ENCODE measurements around the gene EPHB6. TPM values are rescaled to one million over a fixed set of nuclear protein-coding genes. Genes with fewer than 3 reads are reported as not detected.

EPHB6 gene
- total RNA-seq, 4 donors from 2014 or later: 6.9 to 84.3 (median 22.1) TPM

DNA sequence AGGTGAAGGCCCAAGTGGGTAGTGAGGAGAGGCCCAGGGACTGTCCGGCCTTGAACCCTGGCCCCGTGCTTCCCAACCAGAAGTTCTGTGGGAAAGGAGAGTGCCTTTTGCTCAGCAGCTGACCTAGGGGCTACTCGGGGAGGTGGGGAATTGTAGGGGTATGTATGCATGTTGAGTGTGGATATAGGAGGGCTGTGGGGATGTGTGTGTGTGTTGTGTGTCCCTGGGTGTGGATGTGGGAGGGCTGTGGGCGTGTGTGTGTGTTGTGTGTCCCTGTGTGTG, 12.2 kb downstream of the EPHB6 start:
- Histone ChIP-seq H3K4me1 (no peaks in the 10 kb centered on the region), H3K27ac (no peak overlapping the region), H3K36me3 (peaks cover 0 to 67% (median 0%) of the 10 kb centered on the region in 3 donors), H3K4me3 (no peak overlapping the region), H3K9me3 (no peaks in the 10 kb centered on the region), H3K27me3 (no peaks in the 10 kb centered on the region)
- DNase-seq (ENCODE audit: low spot score in 2 of 2): no peak
- no peak for TF ChIP-seq POLR2A (IDR thresholded peaks at IDR 0.05)
- 71 to 81% methylated on average over 4 of the region's 4 CpGs for WGBS, 2 donors

DNA sequence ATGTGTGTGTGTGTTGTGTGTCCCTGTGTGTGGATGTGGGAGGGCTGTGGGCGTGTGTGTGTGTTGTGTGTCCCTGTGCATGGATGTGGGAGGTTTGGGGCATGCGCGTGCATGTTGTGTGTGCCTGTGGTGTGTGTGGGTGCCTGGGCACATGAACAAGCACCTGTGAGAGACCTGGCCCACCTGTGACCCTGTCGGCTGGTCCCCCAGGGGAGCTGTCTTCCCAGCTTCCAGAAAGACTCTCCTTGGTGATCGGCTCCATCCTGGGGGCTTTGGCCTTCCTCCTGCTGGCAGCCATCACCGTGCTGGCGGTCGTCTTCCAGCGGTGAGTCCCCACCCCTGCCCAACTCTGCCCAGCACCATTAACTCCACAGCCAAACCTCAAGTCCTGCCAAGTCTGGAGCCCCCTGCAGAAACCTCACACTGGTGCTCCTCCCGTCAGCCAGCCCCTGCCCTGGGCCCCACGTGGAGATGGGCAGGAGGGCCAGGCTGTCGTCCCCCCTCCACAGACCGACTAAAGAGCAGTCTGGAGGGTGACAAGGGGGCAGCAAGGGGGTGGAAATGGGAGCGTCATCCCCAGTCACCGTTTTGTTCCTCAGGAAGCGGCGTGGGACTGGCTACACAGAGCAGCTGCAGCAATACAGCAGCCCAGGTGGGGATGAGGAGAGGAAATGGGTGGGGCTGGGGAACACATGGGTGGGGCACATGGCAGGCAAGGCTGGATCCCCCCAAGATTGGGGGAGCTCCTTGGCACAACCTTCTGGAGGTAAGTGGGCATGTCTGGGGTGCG, 12.7 kb downstream of the EPHB6 start:
- Histone ChIP-seq H3K36me3 (peaks cover 0 to 68% (median 0%) of the 10 kb centered on the region in 3 donors), H3K27me3 (no peaks in the 10 kb centered on the region), H3K4me1 (no peaks in the 10 kb centered on the region), H3K4me3 (no peak overlapping the region), H3K9me3 (no peaks in the 10 kb centered on the region), H3K27ac (no peak overlapping the region)
- 74 to 77% methylated on average over 18 of the region's 18 CpGs for WGBS, 2 donors
- no peak for DNase-seq (ENCODE audit: low spot score in 2 of 2)
- TF ChIP-seq POLR2A (IDR thresholded peaks at IDR 0.05): no peak
- TF ChIP-seq EP300 (IDR thresholded peaks at IDR 0.05): no peak
- TF ChIP-seq, protein P1, sequence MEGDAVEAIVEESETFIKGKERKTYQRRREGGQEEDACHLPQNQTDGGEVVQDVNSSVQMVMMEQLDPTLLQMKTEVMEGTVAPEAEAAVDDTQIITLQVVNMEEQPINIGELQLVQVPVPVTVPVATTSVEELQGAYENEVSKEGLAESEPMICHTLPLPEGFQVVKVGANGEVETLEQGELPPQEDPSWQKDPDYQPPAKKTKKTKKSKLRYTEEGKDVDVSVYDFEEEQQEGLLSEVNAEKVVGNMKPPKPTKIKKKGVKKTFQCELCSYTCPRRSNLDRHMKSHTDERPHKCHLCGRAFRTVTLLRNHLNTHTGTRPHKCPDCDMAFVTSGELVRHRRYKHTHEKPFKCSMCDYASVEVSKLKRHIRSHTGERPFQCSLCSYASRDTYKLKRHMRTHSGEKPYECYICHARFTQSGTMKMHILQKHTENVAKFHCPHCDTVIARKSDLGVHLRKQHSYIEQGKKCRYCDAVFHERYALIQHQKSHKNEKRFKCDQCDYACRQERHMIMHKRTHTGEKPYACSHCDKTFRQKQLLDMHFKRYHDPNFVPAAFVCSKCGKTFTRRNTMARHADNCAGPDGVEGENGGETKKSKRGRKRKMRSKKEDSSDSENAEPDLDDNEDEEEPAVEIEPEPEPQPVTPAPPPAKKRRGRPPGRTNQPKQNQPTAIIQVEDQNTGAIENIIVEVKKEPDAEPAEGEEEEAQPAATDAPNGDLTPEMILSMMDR (IDR thresholded peaks at IDR 0.05): no peak

DNA sequence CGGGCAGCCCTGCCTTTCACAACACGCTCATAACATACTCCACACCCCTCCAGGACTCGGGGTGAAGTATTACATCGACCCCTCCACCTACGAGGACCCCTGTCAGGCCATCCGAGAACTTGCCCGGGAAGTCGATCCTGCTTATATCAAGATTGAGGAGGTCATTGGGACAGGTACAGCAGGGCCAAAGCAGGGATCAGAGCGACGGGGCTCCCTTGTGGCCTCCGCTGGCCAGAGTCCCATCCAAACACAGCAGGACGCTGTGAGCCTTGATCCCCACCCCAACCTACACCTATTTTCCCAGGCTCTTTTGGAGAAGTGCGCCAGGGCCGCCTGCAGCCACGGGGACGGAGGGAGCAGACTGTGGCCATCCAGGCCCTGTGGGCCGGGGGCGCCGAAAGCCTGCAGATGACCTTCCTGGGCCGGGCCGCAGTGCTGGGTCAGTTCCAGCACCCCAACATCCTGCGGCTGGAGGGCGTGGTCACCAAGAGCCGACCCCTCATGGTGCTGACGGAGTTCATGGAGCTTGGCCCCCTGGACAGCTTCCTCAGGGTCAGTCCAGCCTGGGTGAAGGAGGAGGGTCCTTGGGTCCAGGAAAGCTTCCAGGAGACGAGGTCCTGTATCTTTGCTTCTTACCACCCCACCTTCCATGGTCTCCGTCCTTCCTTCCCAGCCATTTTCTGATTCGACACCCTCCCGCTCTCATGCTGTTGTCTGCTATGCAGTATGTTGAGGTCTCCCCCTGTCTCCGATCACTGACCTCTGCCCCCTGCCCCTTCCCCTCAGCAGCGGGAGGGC, 13.5 kb downstream of the EPHB6 start:
- H3K9me3 ChIP-seq: no peaks in the 10 kb centered on the region
- DNase-seq (ENCODE audit: low spot score in 2 of 2): no peak
- WGBS, 2 donors: 83 to 86% methylated on average over 20 of the region's 31 CpGs
- no peak for TF ChIP-seq POLR2A (IDR thresholded peaks at IDR 0.05)
- no peak for TF ChIP-seq EP300 (IDR thresholded peaks at IDR 0.05)
- TF ChIP-seq, protein P1 (IDR thresholded peaks at IDR 0.05): no peak
- H3K27me3 ChIP-seq: no peaks in the 10 kb centered on the region
- H3K4me1 ChIP-seq: no peaks in the 10 kb centered on the region
- H3K36me3 ChIP-seq: peaks cover 0 to 61% (median 0%) of the 10 kb centered on the region in 3 donors
- H3K4me3 ChIP-seq: no peak overlapping the region
- no peak overlapping the region for H3K27ac ChIP-seq

DNA sequence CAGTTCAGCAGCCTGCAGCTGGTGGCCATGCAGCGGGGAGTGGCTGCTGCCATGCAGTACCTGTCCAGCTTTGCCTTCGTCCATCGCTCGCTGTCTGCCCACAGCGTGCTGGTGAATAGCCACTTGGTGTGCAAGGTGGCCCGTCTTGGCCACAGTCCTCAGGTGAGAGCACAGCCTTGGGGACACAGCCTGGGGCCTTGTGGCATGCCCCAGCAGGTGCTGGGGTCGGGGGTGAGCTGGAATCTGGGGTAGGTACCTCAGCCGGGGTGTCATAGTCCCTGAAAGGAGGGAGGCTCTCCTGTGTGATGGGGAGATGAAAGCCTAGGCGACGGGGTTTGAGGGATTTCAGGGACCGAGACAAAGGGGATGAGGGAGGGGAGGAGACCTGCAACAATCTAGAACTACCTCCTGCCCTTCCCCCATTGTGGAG, 14.1 kb downstream of the EPHB6 start:
- H3K27me3 ChIP-seq: no peaks in the 10 kb centered on the region
- H3K4me3 ChIP-seq: no peak overlapping the region
- H3K9me3 ChIP-seq: no peaks in the 10 kb centered on the region
- H3K4me1 ChIP-seq: no peaks in the 10 kb centered on the region
- DNase-seq (ENCODE audit: low spot score in 2 of 2): no peak
- TF ChIP-seq, protein P1 (IDR thresholded peaks at IDR 0.05): no peak
- TF ChIP-seq EP300 (IDR thresholded peaks at IDR 0.05) (no peak), POLR2A (IDR thresholded peaks at IDR 0.05) (no peak)
- 94 to 97% methylated on average over 11 of the region's 11 CpGs for WGBS, 2 donors
- H3K27ac ChIP-seq: no peak overlapping the region
- H3K36me3 ChIP-seq: peaks cover 0 to 54% (median 0%) of the 10 kb centered on the region in 3 donors

DNA sequence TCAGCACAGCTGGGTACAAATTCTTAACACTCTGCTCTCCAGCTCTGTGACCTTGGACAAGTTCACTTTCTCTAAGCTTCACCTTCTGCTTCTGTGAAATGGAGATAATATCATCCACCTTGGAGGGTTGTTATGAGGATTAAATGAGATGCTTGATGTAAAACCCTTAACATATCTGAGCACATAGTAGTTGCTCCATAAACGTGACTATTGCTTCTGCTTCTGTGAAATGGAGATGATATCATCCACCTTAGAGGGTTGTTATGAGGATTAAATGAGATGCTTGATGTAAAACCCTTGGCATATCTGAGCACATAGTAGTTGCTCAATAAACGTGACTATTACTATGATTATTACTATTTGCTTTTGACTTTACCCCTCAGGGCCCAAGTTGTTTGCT, 14.6 kb downstream of the EPHB6 start:
- TF ChIP-seq EP300 (IDR thresholded peaks at IDR 0.05) (no peak), POLR2A (IDR thresholded peaks at IDR 0.05) (no peak)
- TF ChIP-seq, protein P1 (IDR thresholded peaks at IDR 0.05): no peak
- WGBS, 2 donors: 95% methylated on average over 2 of the region's 2 CpGs

More for the DNA sequence above, 14.6 kb downstream of the EPHB6 start:
- Histone ChIP-seq H3K9me3 (no peaks in the 10 kb centered on the region), H3K27me3 (no peaks in the 10 kb centered on the region), H3K36me3 (peaks cover 0 to 50% (median 0%) of the 10 kb centered on the region in 3 donors), H3K27ac (no peak overlapping the region), H3K4me1 (no peaks in the 10 kb centered on the region), H3K4me3 (no peak overlapping the region)
- no peak for DNase-seq (ENCODE audit: low spot score in 2 of 2)

Measured in tibial nerve (tissue), 4 donors.